COLO829 (cell line): Measurements from ENCODE around the gene POLN.

Experiments
- DNase-seq: peaks from one replicate; pipeline ENCODE4 v3.0.0; 2012; ENCODE audit warnings: low spot score

POLN gene

DNA sequence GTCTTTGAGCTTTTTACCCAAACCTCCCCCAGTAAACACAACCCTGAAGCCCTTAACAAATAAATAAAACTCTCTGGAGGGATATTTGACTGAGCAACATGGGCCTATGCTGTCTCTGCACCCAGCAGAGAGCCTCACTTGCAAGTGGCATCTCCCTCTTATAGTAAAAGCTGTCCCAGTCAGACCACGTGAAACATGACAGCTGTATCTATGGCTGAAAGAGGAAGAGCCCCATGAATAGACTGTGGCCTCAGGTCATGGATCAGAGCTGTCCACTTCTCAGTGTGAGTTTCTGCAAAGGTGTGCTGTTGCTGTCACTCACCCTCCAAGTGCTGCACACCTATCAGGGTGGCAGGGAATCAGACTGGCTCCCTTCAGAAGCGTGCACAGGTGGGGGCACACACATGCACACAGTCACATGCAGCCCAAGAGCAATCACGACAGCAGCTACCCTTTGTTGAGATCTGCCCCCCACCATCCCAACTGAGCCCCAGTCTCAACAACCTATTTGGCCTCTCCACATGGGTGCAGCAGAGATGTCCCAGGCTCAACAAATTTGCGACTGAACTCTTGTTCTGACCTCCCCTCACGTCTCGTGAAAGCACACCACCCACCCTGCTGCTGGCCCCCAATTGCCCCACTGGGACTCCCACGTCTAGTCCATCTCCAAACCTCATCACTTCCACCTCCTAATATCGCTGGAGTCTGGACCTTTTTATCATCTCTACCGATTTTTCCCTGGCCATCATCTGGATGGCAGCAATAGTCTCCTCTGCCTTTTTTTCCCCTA is 137.2 kb downstream of the POLN start:
- DNase-seq, result no peak

DNA sequence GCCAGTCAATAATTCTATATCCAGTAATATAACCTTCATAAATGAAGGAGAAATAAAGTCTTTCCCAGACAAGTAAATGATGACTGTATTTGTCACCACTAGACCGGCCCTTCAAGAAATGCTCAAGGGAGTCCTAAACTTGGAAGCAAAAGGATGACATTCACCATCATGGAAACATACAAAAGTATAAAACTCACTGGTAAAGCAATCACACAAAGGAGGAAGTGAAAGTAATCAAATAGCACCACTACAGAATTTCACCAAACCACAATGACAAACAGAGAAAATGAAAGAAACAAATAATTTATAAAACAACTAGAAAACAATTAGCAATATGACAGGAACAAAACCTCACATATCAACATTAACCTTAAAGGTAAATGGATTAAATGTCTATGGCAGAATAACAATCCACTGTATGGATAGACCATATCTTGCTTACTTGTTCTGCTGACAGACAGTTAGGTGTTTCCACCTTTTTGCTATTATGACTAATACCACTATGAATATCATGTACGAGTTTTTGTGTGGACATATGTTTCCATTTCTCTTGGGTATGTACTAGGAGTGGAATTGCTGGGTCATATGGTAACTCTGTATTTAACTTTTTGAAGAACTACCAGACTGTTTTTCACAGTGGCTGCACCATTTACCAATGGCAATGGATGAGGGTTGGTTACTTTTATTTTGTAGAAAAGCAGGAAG is 137.9 kb downstream of the POLN start:
- DNase-seq, result no peak

DNA sequence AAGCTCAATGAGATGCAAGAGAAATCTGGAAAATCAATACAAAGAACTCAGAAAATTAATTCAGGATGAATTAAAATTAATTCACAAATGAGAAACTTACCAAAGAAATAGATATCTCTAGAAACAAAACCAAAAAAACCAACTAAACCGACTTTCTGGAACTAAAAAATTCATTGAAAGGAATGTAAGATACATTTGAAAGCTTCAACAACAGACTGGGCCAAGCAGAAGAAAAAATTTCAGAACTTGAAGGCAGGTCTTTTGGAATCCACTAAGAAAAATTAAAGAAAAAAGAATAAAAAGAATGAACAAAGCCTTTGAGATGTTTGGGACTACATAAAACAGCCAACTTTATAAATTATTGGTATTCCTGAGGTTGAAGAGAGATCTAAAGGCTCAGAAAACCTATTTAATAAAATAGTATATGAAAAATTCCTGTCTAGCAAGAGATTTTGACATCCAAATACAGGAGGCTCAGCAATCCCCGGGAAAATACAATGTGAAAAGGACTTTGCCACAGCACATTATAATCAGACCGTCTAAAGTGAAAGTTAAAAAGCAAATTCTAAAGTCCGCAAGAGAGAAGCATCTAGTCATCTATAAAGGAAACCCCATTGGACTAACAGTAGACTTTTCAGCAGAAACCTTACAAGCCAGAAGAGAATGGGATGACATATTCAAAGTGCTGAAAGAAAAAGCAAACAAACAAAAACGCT is 138.6 kb downstream of the POLN start:
- DNase-seq, result no peak

DNA sequence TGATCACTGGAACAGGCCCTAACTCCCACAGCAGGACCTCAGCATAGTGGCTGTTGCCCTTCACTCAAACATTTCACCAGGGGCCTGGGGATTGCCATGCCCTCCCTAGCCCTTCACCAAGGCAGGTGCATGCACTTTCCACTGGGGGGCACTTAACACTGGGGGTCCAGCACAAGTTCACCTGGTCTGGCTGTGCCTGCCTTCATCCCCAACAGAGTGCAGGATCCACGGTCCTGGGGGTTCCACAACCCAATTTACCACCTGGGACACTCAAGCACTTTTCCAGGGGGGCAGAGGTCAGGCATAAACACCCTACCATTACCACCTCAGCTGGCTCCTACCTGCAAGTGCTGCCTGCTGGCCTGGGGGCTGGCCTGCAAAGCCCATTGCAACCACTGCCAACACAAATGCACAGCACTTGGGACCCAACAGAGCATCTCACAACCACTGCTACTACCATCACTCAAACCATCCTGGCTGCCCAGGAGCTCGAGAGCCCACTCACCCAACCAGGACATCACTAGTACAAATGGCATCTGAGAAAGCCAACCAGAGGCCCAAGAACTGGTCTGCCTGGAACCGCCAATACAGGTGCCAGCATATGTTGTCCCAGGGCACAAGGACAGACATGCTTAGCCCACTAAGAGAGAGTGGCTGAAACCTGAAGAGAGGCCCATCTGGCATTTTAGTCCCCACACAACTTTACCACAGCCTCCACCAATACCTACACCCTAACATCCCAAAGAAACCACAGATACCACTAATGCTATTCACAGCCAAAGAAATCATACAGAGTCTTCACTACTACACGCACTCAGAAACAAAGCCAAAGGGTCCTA is 139.7 kb downstream of the POLN start:
- DNase-seq, result no peak

GRCh38 chr4:2101346-2102044 is 140.4 kb downstream of the POLN start:
- DNase-seq, result no peak

DNA sequence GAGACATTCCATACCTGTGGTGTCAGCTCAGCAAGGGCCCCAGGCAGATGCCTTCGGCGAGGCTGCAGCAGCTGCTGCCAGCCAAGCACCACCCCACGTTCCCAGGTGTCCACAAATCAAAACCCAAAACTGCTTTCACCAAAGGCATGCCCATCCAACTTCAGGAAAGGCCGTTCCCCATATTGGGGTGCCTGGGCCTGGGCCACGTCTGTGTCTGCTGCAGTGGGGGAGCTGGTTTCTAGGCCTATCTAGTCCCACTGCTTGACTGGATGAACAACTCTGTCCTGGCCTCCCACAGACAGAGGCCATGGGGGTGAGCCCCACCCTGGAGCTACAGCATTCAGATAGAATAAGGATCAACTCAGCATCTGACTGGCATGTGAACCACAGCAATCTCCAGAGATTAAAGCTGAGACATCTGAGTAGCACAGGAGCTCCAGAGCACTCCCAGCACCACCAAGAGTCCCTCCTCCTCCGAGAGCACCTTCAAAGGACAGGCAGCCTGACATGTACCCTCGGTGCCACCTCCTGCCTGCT is 145.8 kb downstream of the POLN start:
- DNase-seq, result no peak

GRCh38 chr4:2095236-2096072 is 146.5 kb downstream of the POLN start:
- no peak for DNase-seq

DNA sequence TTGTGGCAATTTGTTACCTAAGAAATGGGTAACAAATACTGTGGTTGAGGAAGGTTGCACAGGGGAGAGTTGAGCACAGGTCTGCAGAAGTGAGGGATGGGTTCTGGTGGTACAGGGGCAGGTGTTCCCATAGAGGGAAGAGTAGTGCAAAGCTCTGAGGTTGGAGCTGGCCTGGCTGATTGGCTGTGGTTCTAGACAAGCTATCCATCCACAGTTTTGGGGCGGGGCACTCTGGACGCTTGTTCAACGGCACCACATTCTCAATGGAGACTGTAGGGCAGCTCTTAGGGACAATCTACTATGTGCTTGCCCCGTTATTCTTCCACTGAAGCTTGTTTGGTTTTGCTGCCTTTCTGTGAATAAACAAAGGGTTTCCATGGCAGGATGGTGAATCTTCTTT is 147.4 kb downstream of the POLN start:
- DNase-seq, result no peak

- DNase-seq, result no peak
Observed at GRCh38 chr4:2093265-2093664, 148.7 kb downstream of the POLN start.

DNA sequence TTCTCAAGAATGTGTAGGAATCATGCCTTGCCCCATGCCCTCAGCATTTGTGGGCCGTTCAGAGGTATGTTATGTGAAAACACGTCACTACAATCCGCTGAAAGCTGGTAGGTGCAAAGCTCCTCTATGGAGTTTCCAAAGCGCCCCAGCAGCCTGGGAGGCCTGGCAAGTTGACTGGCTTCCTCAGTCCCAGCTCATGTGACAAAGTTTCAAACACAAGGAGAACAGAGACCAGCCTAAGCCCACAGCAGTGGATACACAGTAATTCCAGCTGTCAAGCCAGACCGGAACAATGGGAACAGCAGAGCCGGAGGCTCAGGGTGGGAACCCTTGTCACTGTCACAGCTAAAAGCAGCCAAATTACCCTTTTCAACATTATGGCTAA is 149.3 kb downstream of the POLN start:
- no peak for DNase-seq

GRCh38 chr4:2091990-2092668 is 149.8 kb downstream of the POLN start:
- no peak for DNase-seq

DNA sequence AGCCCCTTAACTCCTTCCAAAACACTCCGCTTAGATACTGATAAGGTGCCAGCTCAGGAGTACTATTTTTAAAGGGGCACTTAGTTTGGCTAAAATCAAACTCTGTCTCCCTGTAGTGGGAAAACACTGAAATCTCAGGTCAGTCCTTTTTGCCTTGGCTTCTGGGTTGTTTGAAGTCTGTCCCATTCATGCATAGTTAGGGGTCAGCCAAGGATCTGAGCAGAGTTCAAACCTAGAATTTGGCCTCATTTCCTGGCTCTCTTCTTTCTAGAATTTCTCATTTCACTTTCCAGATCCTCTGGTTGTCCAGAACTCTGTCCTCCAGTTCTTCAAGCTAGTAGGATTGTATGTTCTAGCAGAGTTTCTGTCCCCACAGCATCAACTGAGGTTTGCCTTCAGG is 151.3 kb downstream of the POLN start:
- no peak for DNase-seq

- DNase-seq, result no peak
Observed at GRCh38 chr4:2089222-2089621, 152.7 kb downstream of the POLN start.

DNA sequence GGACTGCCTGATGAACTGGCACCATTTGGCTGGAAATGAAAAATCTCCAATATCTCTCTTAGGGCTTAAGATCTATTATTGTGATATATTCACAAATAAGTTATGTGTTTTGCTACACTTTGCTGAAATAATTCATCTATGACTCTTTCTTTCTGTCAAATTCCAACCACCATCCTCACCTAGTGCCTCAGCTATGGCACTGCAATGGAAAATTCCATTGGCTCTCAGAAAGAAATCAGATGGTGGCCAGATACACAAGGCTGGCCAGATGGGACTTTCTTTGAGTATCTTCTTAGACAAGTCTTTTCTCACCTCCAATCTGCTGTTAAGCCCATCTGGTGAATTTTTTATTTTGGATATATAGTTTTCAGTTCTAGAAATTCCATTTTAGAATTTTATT is 154.8 kb downstream of the POLN start:
- DNase-seq, result no peak

DNA sequence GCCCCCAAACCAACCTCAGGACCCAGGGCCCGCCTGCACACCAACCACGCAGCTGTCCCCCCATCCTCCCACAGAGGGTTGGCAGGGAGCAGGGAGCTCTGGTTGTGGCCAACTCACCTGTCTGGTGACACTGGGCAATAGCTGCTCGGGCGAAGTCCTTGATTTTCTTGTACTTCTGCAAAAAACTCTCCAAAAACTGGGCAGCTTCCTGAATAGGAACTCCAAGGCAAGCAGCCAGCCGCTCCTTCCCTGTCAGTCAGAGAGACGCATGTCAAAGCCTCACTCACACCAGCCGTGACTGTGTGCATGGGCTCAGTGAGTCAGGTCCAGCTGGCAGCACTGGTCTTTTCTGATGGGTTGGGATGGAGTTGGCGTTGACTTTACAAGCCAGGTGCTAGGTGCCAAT is 156.4 kb downstream of the POLN start:
- DNase-seq, result no peak

- DNase-seq, result no peak
Observed at GRCh38 chr4:2084316-2084715, 157.6 kb downstream of the POLN start.

- DNase-seq, result no peak
Observed at GRCh38 chr4:2083826-2084160, 158.1 kb downstream of the POLN start.

DNA sequence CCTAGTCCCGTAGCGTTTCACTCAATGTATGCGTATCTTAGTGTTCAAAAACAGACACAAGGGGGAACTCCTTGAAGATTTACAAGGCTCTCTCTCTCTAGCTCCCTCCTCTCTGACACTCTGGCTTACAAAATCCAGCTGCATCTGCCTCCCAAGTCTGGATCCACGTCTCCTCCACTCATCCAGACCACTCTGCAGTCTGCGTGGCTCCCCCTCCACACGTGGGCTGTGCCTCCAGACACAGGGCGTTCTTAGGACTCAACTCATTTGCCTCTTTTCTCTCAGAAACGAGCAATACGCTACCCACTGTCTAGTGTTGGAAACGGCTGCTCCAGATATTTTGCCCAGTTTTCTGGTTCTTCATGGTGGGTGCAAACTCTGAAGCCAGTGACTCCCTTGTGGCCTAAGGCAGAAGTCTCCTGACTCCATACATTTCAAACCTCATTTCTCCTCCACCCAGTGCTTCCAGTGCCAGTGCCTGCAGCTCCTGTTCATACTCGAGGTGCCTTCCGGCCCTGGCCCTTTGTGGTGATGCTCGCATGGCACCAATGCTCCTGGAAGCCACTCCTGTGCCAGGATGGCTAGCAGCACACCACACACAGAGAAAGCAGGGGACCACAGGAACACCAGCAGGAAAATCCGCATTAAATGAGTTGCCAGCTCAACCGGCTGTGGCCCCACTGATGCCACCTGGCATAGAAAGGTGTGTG is 158.7 kb downstream of the POLN start:
- no peak for DNase-seq

DNA sequence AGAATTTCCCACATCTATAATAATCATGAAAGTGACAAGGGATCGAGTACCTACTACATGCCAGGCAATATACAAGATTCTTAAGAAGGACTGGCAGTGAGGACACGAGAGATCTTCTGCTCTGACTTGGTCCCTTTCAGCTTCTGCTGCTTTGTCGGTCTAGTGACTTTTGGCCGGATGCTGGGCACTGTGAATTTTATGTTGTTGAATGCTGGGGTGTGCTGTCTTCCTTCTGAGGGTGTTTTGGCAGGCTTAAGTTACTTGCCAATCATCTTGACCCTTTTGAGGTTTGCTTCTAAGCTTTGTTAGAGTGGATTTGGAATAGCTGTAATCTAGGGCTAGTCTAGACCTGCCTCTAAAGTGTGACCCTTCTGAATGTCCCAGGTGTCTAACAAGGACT is 159.3 kb downstream of the POLN start:
- no peak for DNase-seq
